HG03432 (cell line): ENCODE measurements around the gene TRAF3IP3.

Experiments used
- ATAC-seq: cut with Tn5 transposase; IDR thresholded peaks from one replicate; pipeline ENCODE4 v1.9.1; 2021; ENCODE audit warnings: mild to moderate bottlenecking, moderate library complexity; ENCODE audit not compliant: unreplicated experiment

The TRAF3IP3 gene

DNA sequence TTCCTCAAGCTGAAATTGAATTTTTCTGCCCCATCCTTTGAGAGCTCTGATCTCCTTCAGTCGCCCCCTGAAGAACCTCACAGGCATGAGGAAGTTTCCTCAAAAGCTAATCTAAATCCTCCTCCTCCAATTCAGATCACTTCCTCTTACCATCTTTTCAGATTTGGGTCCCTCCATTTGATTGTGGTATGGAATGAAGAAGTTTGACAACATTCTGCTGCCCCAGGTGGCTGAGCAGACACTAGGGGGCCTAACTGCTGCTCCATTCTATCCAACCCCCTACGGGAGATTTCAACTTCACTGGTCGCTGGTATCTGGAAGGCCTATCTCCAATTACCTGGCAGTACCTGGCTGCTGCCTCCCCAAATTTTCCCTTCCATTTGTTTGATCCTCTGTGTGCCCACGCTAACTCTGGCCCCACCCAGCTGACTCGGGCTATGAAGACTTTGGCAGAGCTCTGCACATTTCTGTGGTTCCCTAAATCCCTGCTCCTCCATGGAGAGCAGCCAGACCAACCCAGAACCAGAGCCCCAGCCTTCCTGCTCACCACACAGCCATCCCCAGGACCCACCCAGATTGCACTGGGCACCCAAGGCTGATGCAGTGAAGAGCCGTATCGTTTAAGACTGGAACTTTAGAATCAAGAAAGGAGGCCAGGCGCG, 42.3 kb downstream of the TRAF3IP3 start:
- ATAC-seq = no peak

DNA sequence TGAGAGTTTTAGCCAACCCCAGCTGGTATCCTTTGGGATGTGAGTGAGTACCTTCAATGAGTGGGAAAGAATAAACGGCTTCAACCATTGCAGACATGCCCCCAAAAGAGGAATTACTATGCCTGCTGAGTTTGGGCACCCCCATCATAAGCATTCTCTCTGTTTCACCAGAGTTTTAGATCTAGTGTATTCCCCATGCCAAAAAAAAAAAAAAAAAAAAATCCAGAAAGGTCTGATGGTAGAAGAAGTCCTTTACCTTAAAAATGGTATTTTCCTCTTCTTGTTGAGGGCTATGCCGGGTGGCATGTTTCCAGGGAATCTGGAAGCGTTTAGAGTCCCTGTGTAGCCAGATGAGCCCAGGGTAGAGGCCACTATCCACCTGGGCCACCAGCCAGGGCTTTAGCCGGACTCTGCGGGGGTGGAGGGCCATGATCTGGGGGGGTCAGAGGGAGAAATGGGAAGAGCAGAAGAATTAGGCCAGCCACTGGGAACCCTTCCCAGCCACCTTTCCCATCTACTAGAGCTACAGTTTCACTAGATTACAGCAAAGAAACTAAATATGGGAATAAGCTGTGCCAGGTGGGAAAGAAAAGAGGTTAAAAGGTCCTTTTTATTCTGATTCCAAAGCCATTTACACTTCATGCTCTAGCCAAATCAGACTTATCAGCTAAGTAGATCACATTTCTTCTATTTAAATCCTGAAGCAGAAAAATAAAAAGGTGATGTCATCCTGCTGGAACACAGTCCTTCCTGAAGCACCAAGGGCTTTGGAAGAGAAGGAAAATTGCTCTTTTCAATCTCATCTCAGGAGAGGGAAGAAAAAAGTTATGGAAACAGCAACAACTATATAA, 45.4 kb downstream of the TRAF3IP3 start:
- ATAC-seq = no peak

DNA sequence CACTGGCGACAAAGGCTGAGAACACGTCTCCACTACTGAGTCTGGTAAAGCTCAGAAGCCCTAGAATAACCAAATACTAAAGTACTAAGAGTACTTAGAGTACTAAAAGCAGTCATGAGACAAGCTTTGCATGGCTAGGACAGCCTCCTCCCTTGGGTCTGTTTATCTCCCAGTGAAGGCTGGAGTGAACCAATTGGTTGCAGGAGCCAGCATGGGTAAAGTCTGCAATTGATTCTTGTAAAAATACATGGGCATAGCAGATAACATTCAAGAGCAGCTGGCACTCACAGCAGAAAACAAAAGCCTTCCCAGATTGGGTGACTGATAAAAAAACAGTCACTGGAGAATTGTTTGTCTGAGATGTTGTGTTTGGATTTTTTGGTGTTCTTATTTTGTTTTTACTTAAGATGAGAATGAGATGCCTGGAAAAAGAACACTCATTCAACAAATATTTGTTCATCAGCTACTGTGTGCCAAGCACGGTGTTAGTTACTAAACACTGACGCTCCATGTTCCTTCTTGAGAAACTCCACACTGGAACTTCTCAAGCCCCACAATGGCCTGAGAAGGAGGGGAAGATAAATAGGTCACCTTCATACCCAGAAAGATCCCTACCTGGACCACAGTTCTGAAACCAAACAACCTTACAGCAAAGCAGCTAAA, 46.4 kb downstream of the TRAF3IP3 start:
- no peak for ATAC-seq

- ATAC-seq = no peak
These were observed 46.9 kb downstream of the TRAF3IP3 start for GRCh38 chr1:209802780-209803152.

DNA sequence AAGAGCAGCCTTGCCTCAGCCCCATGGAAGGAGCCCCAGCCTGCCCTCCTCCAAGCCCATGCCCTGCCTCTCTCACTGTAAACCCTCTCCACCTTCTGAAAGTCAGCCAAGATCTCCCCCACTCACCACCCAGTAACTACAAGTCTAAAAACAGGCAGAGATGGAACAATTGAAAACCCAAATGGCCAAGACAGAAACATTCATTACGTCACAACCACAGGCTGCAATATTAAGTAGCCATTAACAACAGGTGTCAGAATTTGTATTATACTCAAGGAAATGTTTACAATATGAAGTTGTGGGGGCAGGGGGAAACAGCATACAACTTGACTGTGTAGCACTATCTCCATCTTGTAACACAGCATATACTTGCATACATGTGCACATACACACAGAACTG, 47.7 kb downstream of the TRAF3IP3 start:
- ATAC-seq = no peak

DNA sequence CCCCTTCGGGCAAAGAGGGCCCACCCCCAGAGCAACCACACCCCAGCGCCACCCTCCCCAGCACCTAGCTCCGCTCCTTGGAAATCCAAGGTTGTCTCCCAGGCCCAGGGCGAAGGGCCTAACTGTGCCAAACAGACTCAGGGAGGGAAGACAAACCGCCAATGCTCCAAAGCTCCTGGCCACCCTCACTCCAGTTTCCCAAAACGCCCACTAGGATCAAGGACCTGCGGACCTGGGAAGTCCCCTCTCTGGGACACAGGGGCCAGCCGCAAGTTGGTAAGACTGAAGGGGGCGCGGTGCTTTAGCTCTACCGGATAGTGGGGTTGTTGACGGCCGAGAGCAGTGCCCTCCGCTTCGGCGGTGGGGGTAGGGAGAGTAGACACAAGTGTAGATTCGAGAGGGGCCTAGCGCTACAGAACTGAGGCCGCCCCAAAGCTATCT, 49.5 kb downstream of the TRAF3IP3 start:
- no peak for ATAC-seq

DNA sequence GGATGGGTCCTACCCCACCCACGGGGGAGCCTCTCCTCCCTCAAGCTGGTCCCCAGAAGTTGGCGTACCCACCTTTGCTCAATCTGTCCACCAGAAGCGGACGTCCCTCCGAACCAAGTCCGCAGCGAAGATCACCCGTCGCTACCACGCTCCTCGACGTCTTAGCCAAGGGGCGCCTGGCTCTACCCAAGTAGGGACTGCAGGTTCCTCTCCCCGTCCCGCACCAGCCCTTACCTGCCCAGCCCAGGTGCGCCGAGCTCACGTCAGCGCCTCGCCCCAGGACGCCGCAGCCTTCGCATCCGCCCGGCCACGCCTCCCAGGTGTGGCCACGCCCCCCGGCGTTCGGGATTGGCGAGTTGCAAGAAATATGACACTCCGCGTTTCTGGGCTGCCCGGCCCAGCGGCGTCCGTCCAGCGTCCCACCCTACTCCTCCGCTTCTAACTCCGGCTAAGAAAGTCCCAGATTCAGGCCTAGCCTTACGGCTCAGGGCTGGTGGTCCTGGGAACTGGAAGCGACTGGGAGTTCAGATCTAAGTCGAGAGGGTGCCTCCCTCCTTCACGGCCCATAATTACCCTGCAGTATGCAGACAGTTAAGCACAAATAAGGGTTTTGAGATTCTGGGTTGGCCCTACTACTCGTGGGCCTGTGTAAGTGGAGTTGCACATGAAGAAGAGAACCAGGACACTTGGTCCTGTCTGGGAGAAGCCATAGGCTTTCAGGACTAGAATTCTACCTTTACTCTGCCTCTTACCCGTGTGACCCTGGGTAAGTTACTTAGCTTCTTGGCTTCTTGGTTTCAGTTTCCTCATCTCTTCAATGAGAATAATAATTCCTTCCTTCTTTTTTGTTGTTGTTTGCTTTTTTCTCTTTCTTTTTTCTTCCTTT, 50.3 kb downstream of the TRAF3IP3 start, which contains the start of gene IRF6:
IRF6 (minus strand) TSS at position 268 of the 886 bp plus-strand sequence. CDS start 4,729 bp downstream, outside the sequence.
- peak; percentile 95 for ATAC-seq

- no peak for ATAC-seq
These were observed 51.7 kb downstream of the TRAF3IP3 start for GRCh38 chr1:209807509-209807908.

GRCh38 chr1:209808059-209808581, 52.3 kb downstream of the TRAF3IP3 start:
- no peak for ATAC-seq

DNA sequence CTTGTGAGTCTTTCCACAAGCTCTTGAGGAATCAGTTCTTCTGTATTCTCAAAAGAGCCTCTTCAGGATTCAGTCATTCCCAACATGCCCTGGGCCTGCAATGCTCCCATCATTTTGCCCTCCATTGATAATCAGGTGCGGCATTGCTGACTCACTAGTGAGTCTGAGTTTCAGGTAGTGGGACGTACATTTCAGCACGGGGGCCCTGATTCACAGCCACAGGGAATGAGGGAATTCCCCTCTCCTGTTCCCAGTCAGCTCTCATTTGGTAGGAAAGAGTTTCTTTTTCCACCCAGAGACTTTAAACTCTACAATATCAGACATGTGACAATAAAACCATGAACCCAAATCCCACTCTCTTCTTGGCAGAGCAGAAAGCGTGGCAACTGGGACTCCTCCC, 53.8 kb downstream of the TRAF3IP3 start:
- no peak for ATAC-seq

- no peak for ATAC-seq
These were observed 54.9 kb downstream of the TRAF3IP3 start for GRCh38 chr1:209810783-209811182.

DNA sequence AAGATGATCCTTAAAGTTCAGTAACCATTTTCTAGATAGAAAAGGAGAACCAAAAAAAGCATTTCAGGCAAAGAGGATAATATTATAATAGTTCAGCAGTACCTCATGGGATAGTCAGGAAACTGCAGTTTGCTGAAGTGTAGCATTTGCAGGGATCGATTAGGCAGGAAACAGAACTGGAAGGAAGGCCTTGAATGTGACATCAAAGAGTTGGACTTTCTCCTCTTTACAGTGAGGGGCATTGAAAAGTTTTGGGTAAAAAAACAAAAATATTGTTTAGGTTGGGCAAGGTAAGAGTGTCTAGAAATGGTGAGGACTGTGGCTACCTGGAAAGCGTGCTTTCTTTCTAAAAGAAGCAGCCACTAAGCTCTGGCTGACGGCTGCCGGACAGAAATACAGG, 58.0 kb downstream of the TRAF3IP3 start:
- ATAC-seq = no peak

DNA sequence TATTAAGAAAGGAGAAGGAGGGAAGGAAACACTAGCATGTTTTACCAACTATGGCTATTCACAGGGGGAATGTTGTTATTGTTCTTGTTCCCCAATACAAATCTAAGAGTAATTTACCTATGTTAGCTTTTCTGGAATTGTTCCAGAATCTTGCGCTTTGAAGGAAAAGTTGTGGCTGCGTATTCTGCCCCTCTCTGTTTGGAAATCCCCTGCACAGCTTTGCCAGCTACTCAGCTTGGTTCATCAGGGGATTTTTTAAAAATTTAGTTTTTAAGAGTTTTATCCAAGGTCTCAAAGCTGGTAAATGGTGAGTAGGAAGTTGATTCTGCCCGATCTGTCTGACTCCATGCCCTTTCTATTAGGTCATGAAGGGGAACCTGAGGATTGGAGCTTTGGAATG, 59.6 kb downstream of the TRAF3IP3 start:
- no peak for ATAC-seq

- ATAC-seq = no peak
These were observed 60.1 kb downstream of the TRAF3IP3 start for GRCh38 chr1:209815931-209816341.

- ATAC-seq = no peak
These were observed 61.1 kb downstream of the TRAF3IP3 start for GRCh38 chr1:209816923-209817322.

- ATAC-seq = no peak
These were observed 61.8 kb downstream of the TRAF3IP3 start for GRCh38 chr1:209817691-209818090.

DNA sequence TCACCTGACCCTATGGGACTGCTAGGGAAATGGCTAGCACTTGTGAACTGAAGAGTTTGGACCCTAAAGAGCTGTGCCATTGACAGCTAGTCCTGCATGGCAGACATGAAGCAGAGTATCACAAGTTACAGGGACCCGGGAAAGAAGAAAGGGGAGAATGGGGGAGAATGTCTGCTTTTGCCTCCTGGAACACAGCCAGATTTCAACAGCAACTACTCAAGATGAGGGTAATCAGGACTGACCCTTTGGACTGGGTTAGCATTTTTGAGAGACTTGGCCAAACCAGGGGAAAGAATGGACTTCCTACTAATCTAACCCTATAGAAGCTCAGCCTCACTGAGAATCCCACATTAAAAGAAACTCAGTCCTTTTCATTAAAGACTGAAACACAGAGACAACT, 63.2 kb downstream of the TRAF3IP3 start:
- ATAC-seq = no peak

DNA sequence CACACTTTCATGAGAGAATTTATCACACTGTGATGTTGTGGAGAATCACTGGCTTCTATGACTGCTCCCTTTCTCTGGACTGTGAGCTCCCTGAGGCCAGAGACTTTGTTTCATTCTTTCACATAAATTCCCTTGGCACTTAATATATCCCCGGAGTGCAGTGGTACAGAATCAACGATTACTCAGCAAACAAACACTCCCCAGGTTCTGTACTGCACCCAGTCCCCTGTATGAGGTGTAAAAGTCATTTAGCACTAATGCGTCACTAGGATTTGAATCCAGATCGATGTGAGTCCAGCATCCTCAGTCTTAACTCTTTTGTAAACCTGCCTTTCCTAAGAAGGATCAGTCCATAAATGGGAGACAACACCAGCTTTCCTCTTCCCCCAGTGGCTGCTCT, 65.1 kb downstream of the TRAF3IP3 start:
- ATAC-seq = no peak

DNA sequence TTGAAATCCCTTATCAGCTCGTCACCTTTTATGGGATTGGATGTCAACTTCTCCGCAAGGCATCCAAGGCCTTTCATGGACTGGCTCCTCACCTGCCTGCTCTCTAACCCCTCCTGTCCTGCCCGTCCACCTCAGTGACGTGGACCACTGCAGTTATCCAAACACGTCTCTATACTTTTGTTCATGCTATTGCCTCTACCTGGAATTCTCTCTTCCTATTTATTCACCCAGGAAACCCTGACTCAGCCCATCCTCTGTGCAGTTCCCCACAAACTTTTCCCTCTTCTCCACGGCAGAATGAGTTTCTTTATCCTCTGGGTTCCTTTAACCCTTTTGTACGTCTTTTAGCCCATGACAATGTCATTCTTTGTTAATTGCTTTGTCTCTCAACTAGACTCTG, 66.9 kb downstream of the TRAF3IP3 start:
- ATAC-seq = no peak
